HEK293 (cell line): Measurements from ENCODE around the gene PPP1R3E.

ENCODE experiments used
- CTCF ChIA-PET: fragments of 350-600 bp; formaldehyde crosslinking; extraction: SDS; loops from one replicate; lab custom pipeline; 2021; ENCODE audit warnings: antibody characterized with exemption; lab: Yijun Ruan, JAX
- POLR2A ChIA-PET: fragments of 300-600 bp; formaldehyde crosslinking; extraction: SDS; loops from one replicate; lab custom pipeline; 2020; ENCODE audit warnings: antibody characterized with exemption, inconsistent platforms; lab: Yijun Ruan, JAX
- H3K27ac ChIP-seq: fragments of 200-500 bp; sonication (Bioruptor generic); 2 replicates; pipeline ENCODE4 v1.5.1; 2014; ENCODE audit warnings: low read depth, low read length, control low read depth, inconsistent platforms; ENCODE audit errors: extremely low read depth
- H3K36me3 ChIP-seq, 2 experiments: fragments of 200-500 bp in 1 of 2; sonication (Bioruptor generic) in 1 of 2; 1 replicate in 1 of 2; 2 replicates in 1 of 2; pipeline ENCODE4 v1.5.1; 2014 to 2017; ENCODE audit warnings: inconsistent platforms in 2 of 2, low read length in 2 of 2; ENCODE audit not compliant: control insufficient read depth in 2 of 2, insufficient read depth in 1 of 2
- H3K4me1 ChIP-seq: fragments of 200-500 bp; sonication (Bioruptor generic); 2 replicates; pipeline ENCODE4 v1.5.1; 2014; ENCODE audit warnings: mild to moderate bottlenecking, low read length, inconsistent platforms; ENCODE audit not compliant: control insufficient read depth, insufficient read depth
- H3K4me3 ChIP-seq: 2 replicates; pipeline ENCODE4 v1.5.1; 2011; ENCODE audit warnings: low read depth, mild to moderate bottlenecking, control low read depth, low read length, moderate library complexity
- H3K9me3 ChIP-seq: fragments of 200-500 bp; sonication (Bioruptor generic); 2 replicates; pipeline ENCODE4 v1.5.1; 2014; ENCODE audit warnings: low read depth, low read length, inconsistent platforms; ENCODE audit not compliant: control insufficient read depth, insufficient read depth
- EGR2 ChIP-seq: fragments of 450-650 bp; formaldehyde crosslinking; IDR thresholded peaks from 2 replicates; pipeline ENCODE4 v1.5.1; 2016; ENCODE audit warnings: low read depth, missing biosample characterization, missing genetic modification characterization
- KLF10 ChIP-seq: fragments of 450-650 bp; IDR thresholded peaks from 2 replicates; pipeline ENCODE4 v1.5.1; 2018; ENCODE audit warnings: missing biosample characterization, mild to moderate bottlenecking, missing genetic modification characterization
- OVOL3 ChIP-seq: fragments of 450-650 bp; formaldehyde crosslinking; IDR thresholded peaks from 2 replicates; pipeline ENCODE4 v1.5.1; 2016; ENCODE audit warnings: missing biosample characterization, missing genetic modification characterization
- PRDM2 ChIP-seq: fragments of 450-650 bp; formaldehyde crosslinking; IDR thresholded peaks from 2 replicates; pipeline ENCODE4 v1.5.1; 2016; ENCODE audit warnings: missing biosample characterization, missing genetic modification characterization, borderline replicate concordance
- WT1 ChIP-seq: fragments of 450-650 bp; formaldehyde crosslinking; IDR thresholded peaks from 2 replicates; pipeline ENCODE4 v1.5.1; 2016; ENCODE audit warnings: missing biosample characterization, missing genetic modification characterization
- ZBTB1 ChIP-seq: fragments of 450-650 bp; formaldehyde crosslinking; IDR thresholded peaks from 2 replicates; pipeline ENCODE4 v1.5.1; 2016; ENCODE audit warnings: missing biosample characterization, missing genetic modification characterization
- ZBTB20 ChIP-seq: fragments of 450-650 bp; formaldehyde crosslinking; IDR thresholded peaks from 2 replicates; pipeline ENCODE4 v1.5.1; 2016; ENCODE audit warnings: missing biosample characterization, missing genetic modification characterization
- ZBTB21 ChIP-seq: fragments of 450-650 bp; formaldehyde crosslinking; IDR thresholded peaks from 2 replicates; pipeline ENCODE4 v1.5.1; 2017; ENCODE audit warnings: missing biosample characterization, missing genetic modification characterization
- ZBTB6 ChIP-seq: fragments of 450-650 bp; formaldehyde crosslinking; IDR thresholded peaks from 2 replicates; pipeline ENCODE4 v1.5.1; 2017; ENCODE audit warnings: missing biosample characterization, missing genetic modification characterization
- ZFP3 ChIP-seq: fragments of 450-650 bp; formaldehyde crosslinking; IDR thresholded peaks from 2 replicates; pipeline ENCODE4 v1.5.1; 2016; ENCODE audit warnings: low read depth, missing biosample characterization, missing genetic modification characterization
- ZNF133 ChIP-seq: fragments of 450-650 bp; formaldehyde crosslinking; IDR thresholded peaks from 2 replicates; pipeline ENCODE4 v1.5.1; 2016; ENCODE audit warnings: missing biosample characterization, missing genetic modification characterization
- ZNF140 ChIP-seq: fragments of 450-650 bp; formaldehyde crosslinking; IDR thresholded peaks from 2 replicates; pipeline ENCODE4 v1.5.1; 2016; ENCODE audit warnings: missing biosample characterization, missing genetic modification characterization
- ZNF157 ChIP-seq: fragments of 450-650 bp; formaldehyde crosslinking; IDR thresholded peaks from 2 replicates; pipeline ENCODE4 v1.5.1; 2016; ENCODE audit warnings: missing biosample characterization, missing genetic modification characterization
- ZNF292 ChIP-seq: fragments of 450-650 bp; formaldehyde crosslinking; IDR thresholded peaks from 2 replicates; pipeline ENCODE4 v1.5.1; 2016; ENCODE audit warnings: low read depth, missing biosample characterization, missing genetic modification characterization, borderline replicate concordance
- ZNF391 ChIP-seq: fragments of 450-650 bp; formaldehyde crosslinking; IDR thresholded peaks from 2 replicates; pipeline ENCODE4 v1.5.1; 2016; ENCODE audit warnings: low read depth, missing biosample characterization, missing genetic modification characterization, borderline replicate concordance
- ZNF394 ChIP-seq: fragments of 450-650 bp; formaldehyde crosslinking; IDR thresholded peaks from 2 replicates; pipeline ENCODE4 v1.5.1; 2016; ENCODE audit warnings: missing biosample characterization, missing genetic modification characterization, mild to moderate bottlenecking, moderate library complexity, borderline replicate concordance
- ZNF404 ChIP-seq: fragments of 450-650 bp; formaldehyde crosslinking; IDR thresholded peaks from 2 replicates; pipeline ENCODE4 v1.5.1; 2017; ENCODE audit warnings: missing biosample characterization, missing genetic modification characterization
- ZNF473 ChIP-seq: fragments of 450-650 bp; formaldehyde crosslinking; IDR thresholded peaks from 2 replicates; pipeline ENCODE4 v1.5.1; 2017; ENCODE audit warnings: missing biosample characterization, missing genetic modification characterization
- ZNF600 ChIP-seq: fragments of 450-650 bp; formaldehyde crosslinking; IDR thresholded peaks from 2 replicates; pipeline ENCODE4 v1.5.1; 2016; ENCODE audit warnings: missing biosample characterization, missing genetic modification characterization
- ZNF658 ChIP-seq: fragments of 450-650 bp; formaldehyde crosslinking; IDR thresholded peaks from 2 replicates; pipeline ENCODE4; 2016; ENCODE audit warnings: missing biosample characterization, missing genetic modification characterization
- ZNF677 ChIP-seq: fragments of 450-650 bp; IDR thresholded peaks from 2 replicates; pipeline ENCODE4 v1.5.0; 2018; ENCODE audit warnings: missing biosample characterization, mild to moderate bottlenecking, missing genetic modification characterization, moderate library complexity
- ZNF701 ChIP-seq: fragments of 450-650 bp; formaldehyde crosslinking; IDR thresholded peaks from 2 replicates; pipeline ENCODE4 v1.5.1; 2016; ENCODE audit warnings: missing biosample characterization, missing genetic modification characterization
- ZNF830 ChIP-seq: fragments of 450-650 bp; IDR thresholded peaks from 2 replicates; pipeline ENCODE4 v1.5.0; 2018; ENCODE audit warnings: missing biosample characterization, missing genetic modification characterization, low read depth, mild to moderate bottlenecking, moderate library complexity
- ZNF843 ChIP-seq: fragments of 450-650 bp; formaldehyde crosslinking; IDR thresholded peaks from 2 replicates; pipeline ENCODE4 v1.5.1; 2016; ENCODE audit warnings: missing biosample characterization, missing genetic modification characterization
- TF ChIP-seq, protein P1 (sequence below): fragments of 450-650 bp; formaldehyde crosslinking; IDR thresholded peaks from 2 replicates; pipeline ENCODE4 v1.5.1; 2016; ENCODE audit warnings: missing biosample characterization, missing genetic modification characterization, low read depth
- TF ChIP-seq, protein P2 (sequence below): fragments of 450-650 bp; formaldehyde crosslinking; IDR thresholded peaks from 2 replicates; pipeline ENCODE4 v1.5.1; 2016; ENCODE audit warnings: missing biosample characterization, missing genetic modification characterization

PPP1R3E gene

GRCh38 chr14:23306412-23307145 lies 3.9 kb upstream of the PPP1R3E start, which contains the start of gene BCL2L2 (continued):
- no peak for TF ChIP-seq ZNF292 (tag by site-specific recombination)
- TF ChIP-seq ZBTB21 (tag by site-specific recombination), result peak; percentile 29; the same call in 1 of the 2 replicates
- TF ChIP-seq ZNF391, result peak; percentile 56; the same call in 1 of the 2 replicates
- no peak for TF ChIP-seq ZNF473
- peak; percentile 84; the same call in 1 of the 2 replicates for TF ChIP-seq ZBTB20 (tag by site-specific recombination)
- TF ChIP-seq ZFP3 (tag by site-specific recombination), result no peak
- 0 out of 2 replicates have a peak, but pooled peaks have one; percentile 28 for TF ChIP-seq EGR2 (tag by site-specific recombination)
- TF ChIP-seq ZNF157 (tag by site-specific recombination), result no peak
- TF ChIP-seq ZNF394 (tag by site-specific recombination), result peak; percentile 55; the same call in 1 of the 2 replicates
- peak; percentile 95 for TF ChIP-seq ZNF600 (tag by site-specific recombination)
- TF ChIP-seq ZNF133 (tag by site-specific recombination), result no peak
- TF ChIP-seq ZBTB6 (tag by site-specific recombination), result no peak
- TF ChIP-seq, all 188 proteins: peak for 56

DNA sequence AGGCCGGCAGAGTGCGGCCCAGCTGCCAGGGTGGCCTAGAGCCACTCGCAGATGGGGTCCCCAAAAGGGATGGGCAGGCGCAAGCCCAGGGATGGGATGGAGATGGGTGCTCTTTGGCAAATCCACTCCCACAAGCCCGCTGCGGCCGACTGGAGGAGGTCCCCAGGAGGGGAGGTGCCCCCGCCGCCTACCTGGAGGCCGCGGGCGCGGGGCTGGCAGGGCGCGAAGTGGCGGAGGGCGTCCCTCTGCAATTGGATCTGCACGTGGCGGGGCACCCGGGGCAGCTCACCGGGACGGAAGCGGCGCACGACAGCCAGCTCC lies 730 bp downstream of the PPP1R3E start:
- CTCF ChIA-PET, result interaction anchor here (0.6 to 3.3 kb wide), 5 partner anchors 19 to 258 kb away, joined by 3 to 12 read pairs (median 4); partner anchors contain the start of gene PABPN1
- Histone ChIP-seq H3K27ac (peak overlapping the region; percentile 97), H3K36me3 (peaks cover 4 to 23% of the 10 kb centered on the region in 2 experiments), H3K4me1 (peaks cover 13% of the 10 kb centered on the region; the same call in 1 of the 2 replicates), H3K4me3 (peak overlapping the region; percentile 59), H3K9me3 (no peaks in the 10 kb centered on the region)
- POLR2A ChIA-PET, result interaction anchor here (0.6 to 8.1 kb wide), 9 partner anchors 8 to 295 kb away, joined by 3 to 170 read pairs (median 5); partner anchors contain the start of genes HOMEZ and PABPN1
- TF ChIP-seq KLF10 (tag by site-specific recombination) (no peak; the same call in none of the 2 replicates), ZNF701 (tag by site-specific recombination) (no peak), ZNF843 (peak; percentile 50), PRDM2 (tag by site-specific recombination) (no peak), ZNF830 (no peak), WT1 (tag by site-specific recombination) (peak; percentile 30; the same call in 1 of the 2 replicates), OVOL3 (tag by site-specific recombination) (0 out of 2 replicates have a peak, but pooled peaks have one; percentile 49), ZNF140 (no peak), ZNF404 (tag by site-specific recombination) (no peak), ZNF658 (tag by site-specific recombination) (no peak), ZNF677 (no peak), ZBTB1 (no peak)
- TF ChIP-seq, protein P1, sequence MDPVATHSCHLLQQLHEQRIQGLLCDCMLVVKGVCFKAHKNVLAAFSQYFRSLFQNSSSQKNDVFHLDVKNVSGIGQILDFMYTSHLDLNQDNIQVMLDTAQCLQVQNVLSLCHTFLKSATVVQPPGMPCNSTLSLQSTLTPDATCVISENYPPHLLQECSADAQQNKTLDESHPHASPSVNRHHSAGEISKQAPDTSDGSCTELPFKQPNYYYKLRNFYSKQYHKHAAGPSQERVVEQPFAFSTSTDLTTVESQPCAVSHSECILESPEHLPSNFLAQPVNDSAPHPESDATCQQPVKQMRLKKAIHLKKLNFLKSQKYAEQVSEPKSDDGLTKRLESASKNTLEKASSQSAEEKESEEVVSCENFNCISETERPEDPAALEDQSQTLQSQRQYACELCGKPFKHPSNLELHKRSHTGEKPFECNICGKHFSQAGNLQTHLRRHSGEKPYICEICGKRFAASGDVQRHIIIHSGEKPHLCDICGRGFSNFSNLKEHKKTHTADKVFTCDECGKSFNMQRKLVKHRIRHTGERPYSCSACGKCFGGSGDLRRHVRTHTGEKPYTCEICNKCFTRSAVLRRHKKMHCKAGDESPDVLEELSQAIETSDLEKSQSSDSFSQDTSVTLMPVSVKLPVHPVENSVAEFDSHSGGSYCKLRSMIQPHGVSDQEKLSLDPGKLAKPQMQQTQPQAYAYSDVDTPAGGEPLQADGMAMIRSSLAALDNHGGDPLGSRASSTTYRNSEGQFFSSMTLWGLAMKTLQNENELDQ, result no peak
- TF ChIP-seq, protein P2, sequence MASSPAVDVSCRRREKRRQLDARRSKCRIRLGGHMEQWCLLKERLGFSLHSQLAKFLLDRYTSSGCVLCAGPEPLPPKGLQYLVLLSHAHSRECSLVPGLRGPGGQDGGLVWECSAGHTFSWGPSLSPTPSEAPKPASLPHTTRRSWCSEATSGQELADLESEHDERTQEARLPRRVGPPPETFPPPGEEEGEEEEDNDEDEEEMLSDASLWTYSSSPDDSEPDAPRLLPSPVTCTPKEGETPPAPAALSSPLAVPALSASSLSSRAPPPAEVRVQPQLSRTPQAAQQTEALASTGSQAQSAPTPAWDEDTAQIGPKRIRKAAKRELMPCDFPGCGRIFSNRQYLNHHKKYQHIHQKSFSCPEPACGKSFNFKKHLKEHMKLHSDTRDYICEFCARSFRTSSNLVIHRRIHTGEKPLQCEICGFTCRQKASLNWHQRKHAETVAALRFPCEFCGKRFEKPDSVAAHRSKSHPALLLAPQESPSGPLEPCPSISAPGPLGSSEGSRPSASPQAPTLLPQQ (tag by site-specific recombination), result peak; percentile 59
